Bronchial epithelial cell (primary cell): ENCODE results near the gene ITSN1. TPM values are rescaled to one million over a fixed set of nuclear protein-coding genes. Genes with fewer than 3 reads are reported as not detected.

ENCODE experiments used
- DNase-seq: peaks from one replicate; pipeline ENCODE4 v3.0.0-alpha.2; 2010; ENCODE audit warnings: low read depth
- FAIRE-seq: peaks from 2 replicates; lab custom pipeline; 2011; peaks lifted over from hg19 to GRCh38; lab: Jason Lieb, UNC
- H3K27me3 ChIP-seq: 2 replicates; pipeline ENCODE4 v1.5.1; 2011; ENCODE audit warnings: low read length; ENCODE audit not compliant: control insufficient read depth, insufficient read depth
- H3K36me3 ChIP-seq: 2 replicates; pipeline ENCODE4 v1.5.1; 2011; ENCODE audit warnings: low read length; ENCODE audit not compliant: control insufficient read depth, insufficient read depth
- H3K4me3 ChIP-seq: 2 replicates; pipeline ENCODE4 v1.5.1; 2011; ENCODE audit warnings: mild to moderate bottlenecking, low read depth, low read length, control low read depth
- total RNA-seq: library from RNA; depleted of rRNA; stranded (reverse); fragments of >200 nt; gene quantifications from 2 replicates; pipeline ENCODE4 v1.2.1, GENCODE V29; 2014
- TF ChIP-seq, protein P1 (sequence below): IDR thresholded peaks from 2 replicates; pipeline ENCODE4 v1.5.1; 2011; ENCODE audit warnings: mild to moderate bottlenecking, moderate library complexity, low read length, control low read depth, inconsistent platforms; ENCODE audit not compliant: insufficient read depth, severe bottlenecking

ITSN1 gene
- total RNA-seq, 1 donor from 2014 or later = 15.0 TPM

DNA sequence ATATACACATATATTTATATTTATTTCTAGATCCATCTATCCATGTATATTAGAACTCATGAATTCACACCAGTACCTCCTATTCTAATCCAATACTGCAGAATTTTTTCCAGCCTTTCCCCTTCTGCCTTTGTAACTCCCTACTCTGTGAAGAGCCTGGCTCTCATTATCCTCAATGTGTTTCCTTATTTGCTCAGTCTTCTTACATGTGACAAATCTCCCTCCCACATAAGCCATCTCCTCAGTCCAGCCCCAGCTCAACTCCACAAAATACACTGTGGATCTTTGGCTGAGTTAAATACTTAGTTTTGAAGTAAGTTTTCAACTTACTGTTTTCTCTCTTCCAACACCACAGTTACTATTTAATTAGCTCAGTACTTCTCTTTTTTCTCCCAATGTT is 227.6 kb downstream of the ITSN1 start:
- H3K36me3 ChIP-seq = no peaks in the 10 kb centered on the region
- FAIRE-seq (no peak), DNase-seq (no peak)
- TF ChIP-seq, protein P1, sequence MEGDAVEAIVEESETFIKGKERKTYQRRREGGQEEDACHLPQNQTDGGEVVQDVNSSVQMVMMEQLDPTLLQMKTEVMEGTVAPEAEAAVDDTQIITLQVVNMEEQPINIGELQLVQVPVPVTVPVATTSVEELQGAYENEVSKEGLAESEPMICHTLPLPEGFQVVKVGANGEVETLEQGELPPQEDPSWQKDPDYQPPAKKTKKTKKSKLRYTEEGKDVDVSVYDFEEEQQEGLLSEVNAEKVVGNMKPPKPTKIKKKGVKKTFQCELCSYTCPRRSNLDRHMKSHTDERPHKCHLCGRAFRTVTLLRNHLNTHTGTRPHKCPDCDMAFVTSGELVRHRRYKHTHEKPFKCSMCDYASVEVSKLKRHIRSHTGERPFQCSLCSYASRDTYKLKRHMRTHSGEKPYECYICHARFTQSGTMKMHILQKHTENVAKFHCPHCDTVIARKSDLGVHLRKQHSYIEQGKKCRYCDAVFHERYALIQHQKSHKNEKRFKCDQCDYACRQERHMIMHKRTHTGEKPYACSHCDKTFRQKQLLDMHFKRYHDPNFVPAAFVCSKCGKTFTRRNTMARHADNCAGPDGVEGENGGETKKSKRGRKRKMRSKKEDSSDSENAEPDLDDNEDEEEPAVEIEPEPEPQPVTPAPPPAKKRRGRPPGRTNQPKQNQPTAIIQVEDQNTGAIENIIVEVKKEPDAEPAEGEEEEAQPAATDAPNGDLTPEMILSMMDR = no peak
- no peaks in the 10 kb centered on the region for H3K27me3 ChIP-seq
- H3K4me3 ChIP-seq = no peak overlapping the region

DNA sequence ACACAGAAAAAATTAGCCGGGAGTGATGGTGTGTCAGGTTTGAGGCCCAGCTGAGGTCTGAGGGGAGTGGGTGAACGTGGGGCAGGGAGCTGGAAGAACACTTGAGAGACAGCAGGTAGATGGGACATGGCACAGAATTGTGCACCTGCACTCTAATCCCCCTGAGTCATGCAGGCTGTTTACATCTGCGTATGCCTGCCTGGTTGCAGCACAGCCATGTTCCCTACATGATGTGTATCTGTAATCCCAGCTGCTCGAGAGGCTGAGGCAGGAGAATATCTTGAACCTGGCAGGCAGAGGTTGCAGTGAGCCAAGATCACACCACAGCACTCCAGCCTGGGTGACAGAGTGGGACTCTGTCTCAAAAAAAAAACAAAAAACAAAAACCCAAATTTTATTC is 228.5 kb downstream of the ITSN1 start:
- TF ChIP-seq, protein P1 = no peak
- no peak for FAIRE-seq
- no peaks in the 10 kb centered on the region for H3K36me3 ChIP-seq
- H3K4me3 ChIP-seq = no peak overlapping the region
- no peak for DNase-seq
- H3K27me3 ChIP-seq = no peaks in the 10 kb centered on the region

DNA sequence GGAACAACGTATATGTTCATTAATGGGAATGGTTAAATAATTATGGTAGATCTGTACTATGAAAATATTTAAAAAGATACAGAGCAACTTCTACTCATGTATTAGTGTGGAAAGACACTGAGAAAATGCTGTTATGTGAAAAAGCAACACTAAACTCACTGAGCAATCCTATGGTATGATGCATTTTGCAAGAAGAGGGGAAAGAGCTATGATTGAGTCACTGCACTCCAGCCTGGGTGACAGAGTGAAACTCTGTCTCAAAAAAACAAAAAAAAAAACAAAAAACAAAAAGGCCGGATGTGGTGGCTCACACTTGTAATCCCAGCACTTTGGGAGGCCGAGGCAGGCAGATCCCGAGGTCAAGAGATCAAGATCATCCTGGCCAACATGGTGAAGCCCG is 228.9 kb downstream of the ITSN1 start:
- no peak overlapping the region for H3K4me3 ChIP-seq
- no peak for DNase-seq
- no peaks in the 10 kb centered on the region for H3K27me3 ChIP-seq
- TF ChIP-seq, protein P1 = no peak
- no peak for FAIRE-seq
- no peaks in the 10 kb centered on the region for H3K36me3 ChIP-seq

DNA sequence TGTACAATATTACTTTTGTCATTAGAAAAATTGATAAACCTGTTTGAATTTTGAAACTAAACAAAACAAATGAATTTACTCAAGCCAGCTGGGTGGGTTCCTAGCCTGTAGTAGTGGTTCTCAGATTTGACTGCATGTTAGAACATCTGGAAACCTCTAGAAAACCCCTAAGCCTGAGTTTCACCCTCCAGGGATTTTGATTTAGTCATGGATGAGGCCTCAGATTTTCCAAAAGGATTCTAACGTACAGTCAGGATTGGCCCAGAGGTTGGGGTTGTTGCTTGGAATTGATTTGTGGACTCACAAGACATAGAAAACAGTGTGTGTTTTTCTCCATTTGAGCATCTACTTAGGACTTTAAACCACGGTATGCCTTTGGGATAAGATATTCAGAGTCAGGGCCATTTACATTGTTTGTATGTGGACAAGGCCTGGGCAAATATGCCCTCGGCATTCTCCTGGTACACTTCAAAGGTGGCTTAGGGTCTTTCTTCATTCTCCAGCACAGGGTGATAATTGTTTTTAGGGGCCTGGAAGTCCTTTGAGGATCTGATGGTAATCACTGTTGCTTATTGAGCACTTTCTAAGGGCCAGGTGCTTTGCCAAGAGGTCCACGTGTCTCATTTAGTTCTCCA is 230.7 kb downstream of the ITSN1 start:
- TF ChIP-seq, protein P1 = no peak
- Histone ChIP-seq H3K27me3 (no peaks in the 10 kb centered on the region), H3K4me3 (no peak overlapping the region), H3K36me3 (no peaks in the 10 kb centered on the region)
- FAIRE-seq (no peak), DNase-seq (no peak)

DNA sequence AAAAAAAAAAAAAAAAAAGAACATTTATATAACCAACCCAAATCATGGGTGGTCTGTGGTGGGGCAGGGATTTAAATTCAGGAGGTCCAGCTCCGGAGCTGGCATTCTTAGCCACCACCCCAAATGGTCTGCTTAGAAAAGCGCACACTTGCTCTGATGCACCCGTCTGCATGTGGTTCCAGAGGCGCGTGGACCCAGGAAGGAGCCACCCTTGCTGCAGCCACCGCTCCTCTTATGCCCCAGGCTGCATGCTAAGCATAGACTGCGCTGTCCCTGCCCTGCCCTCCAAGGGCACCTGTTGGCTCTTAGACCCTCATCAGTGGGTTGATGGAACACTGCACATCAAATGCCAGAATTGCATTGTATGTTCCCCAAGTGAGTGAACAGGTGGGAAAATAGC is 231.9 kb downstream of the ITSN1 start:
- no peak for DNase-seq

More for the DNA sequence above, 231.9 kb downstream of the ITSN1 start:
- Histone ChIP-seq H3K4me3 (no peak overlapping the region), H3K27me3 (no peaks in the 10 kb centered on the region), H3K36me3 (no peaks in the 10 kb centered on the region)
- TF ChIP-seq, protein P1 = no peak
- no peak for FAIRE-seq
